ENCODE measurements around the gene IKZF4.

DNA sequence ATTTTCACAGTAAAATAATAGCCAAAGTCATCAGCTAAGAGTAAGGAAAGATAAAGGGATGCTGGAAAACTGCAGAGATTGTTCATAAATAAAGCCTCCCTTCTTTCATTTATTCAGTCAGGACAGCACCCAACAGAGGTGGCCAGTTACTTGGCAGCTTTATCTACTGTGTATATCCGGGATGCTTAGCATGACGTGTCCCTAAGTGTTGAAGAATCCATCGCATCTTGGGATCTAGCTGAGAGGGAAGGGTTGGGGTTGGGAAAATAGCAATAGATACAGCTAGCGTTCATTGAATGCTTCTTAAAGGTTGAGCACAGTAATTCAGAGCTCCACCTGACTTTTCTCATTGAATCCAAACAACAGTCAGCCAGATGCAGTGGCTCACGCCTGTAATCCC lies 53.6 kb downstream of the IKZF4 start:
- no peak for TF ChIP-seq POLR2A (IDR thresholded peaks at IDR 0.05; ENCODE audit: low read length)
- no peak for TF ChIP-seq GATA1 (IDR thresholded peaks at IDR 0.05; ENCODE audit: low read depth, low read length)
